Tibial artery (tissue), 4 donors: ENCODE measurements around the gene MILR1.
A peak's percentile ranks its signal among the peaks of the same experiment; 100 is the strongest.
"Not testable (repeated sequence)": the region's sequence is repeated elsewhere in the genome, so short reads cannot be mapped to it uniquely, and the experiment has no call there.

ENCODE experiments used
- DNase-seq, 2 donors: peaks; one replicate each; pipeline ENCODE4 v3.0.0-alpha.2; 2019
- H3K27ac ChIP-seq, 2 donors: fragments of 200-600 bp; sonication (generic) in 1 of 2; 1 replicate in 1 of 2; 2 replicates in 1 of 2; pipeline ENCODE4 v1.5.1; 2018 to 2019; ENCODE audit warnings: mild to moderate bottlenecking in 1 of 2
- H3K27me3 ChIP-seq, 2 donors: fragments of 200-600 bp; sonication (generic) in 1 of 2; one replicate each; pipeline versions ENCODE4 v1.5.1 to v1.6.0; 2016 to 2019
- H3K36me3 ChIP-seq, 3 donors: fragments of 200-600 bp; sonication (generic) in 2 of 3; one replicate each; pipeline ENCODE4 v1.5.1; 2016 to 2019; ENCODE audit warnings: mild to moderate bottlenecking in 2 of 3
- H3K4me1 ChIP-seq, 4 donors: fragments of 200-600 bp; sonication (generic) in 2 of 4; 1 replicate in 3 of 4; 2 replicates in 1 of 4; pipeline ENCODE4 v1.5.1; 2016 to 2019
- H3K4me3 ChIP-seq, 2 donors: fragments of 200-600 bp; sonication (generic) in 1 of 2; 1 replicate in 1 of 2; 2 replicates in 1 of 2; pipeline ENCODE4 v1.5.1; 2018 to 2019; ENCODE audit warnings: mild to moderate bottlenecking in 2 of 2
- H3K9me3 ChIP-seq, 3 donors: fragments of 200-600 bp; sonication (generic) in 1 of 3; one replicate each; pipeline ENCODE4 v1.5.1; 2016 to 2019
- intact Hi-C: fragments of 100-400 bp; cut with DNase I; formaldehyde crosslinking; loops from one replicate; pipeline ENCODE4 v1.15.0; 2023; ENCODE audit warnings: low total_unique reads
- TF ChIP-seq, protein P1 (sequence below), 2 experiments: fragments of 200-600 bp in 1 of 2; fragments of 450-650 bp in 1 of 2; IDR thresholded peaks; one replicate each; pipeline ENCODE4 v1.5.1; 2017 to 2019; ENCODE audit warnings: antibody characterized with exemption in 2 of 2, mild to moderate bottlenecking in 1 of 2, moderate library complexity in 1 of 2

Gene MILR1

DNA sequence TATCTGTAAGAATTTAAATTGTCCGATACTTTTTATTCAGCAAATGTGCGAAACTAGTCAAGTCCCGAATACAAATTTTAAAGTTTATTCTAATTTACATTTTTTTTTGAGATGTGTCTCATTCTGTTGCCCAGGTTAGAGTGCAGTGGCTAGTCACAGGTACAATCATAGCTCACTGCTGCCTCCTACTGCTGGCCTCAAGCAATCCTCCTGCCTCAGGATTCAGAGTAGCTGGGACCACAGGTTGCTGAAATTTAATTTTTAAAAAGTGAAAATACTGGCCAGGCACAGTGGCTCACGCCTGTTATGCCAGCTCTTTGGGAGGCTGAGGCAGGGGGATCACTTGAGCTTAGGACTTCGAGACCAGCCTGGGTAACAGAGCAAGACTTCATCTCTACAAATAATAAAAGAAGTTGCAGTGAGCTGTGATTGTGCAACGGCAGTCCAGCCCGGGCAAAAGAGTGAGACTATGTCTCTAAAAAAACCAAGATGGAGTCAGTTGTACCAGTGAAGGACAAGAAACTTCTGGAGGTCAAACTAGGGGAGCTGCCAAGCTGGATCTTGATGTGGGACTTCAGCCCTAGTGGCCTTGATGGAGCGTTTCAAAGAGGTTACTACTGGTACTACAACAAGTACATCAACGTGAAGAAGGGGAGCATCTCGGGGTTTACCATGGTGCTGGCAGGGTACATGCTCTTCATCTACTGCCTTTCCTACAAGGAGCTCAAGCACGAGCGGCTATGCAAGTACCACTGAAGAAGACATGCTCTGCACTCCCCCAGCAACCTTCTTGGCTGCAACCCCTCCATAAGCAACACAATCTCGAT lies 42.3 kb downstream of the MILR1 start:
- no peaks in the 10 kb centered on the region for H3K27me3 ChIP-seq
- H3K36me3 ChIP-seq: peaks cover 14 to 62% (median 19%) of the 10 kb centered on the region in 3 donors
- DNase-seq: no peak
- peaks cover 6 to 23% (median 18%) of the 10 kb centered on the region in 4 donors for H3K4me1 ChIP-seq
- no peak overlapping the region for H3K27ac ChIP-seq
- no peaks in the 10 kb centered on the region for H3K9me3 ChIP-seq
- intact Hi-C loops: no loop called here
- TF ChIP-seq, protein P1, sequence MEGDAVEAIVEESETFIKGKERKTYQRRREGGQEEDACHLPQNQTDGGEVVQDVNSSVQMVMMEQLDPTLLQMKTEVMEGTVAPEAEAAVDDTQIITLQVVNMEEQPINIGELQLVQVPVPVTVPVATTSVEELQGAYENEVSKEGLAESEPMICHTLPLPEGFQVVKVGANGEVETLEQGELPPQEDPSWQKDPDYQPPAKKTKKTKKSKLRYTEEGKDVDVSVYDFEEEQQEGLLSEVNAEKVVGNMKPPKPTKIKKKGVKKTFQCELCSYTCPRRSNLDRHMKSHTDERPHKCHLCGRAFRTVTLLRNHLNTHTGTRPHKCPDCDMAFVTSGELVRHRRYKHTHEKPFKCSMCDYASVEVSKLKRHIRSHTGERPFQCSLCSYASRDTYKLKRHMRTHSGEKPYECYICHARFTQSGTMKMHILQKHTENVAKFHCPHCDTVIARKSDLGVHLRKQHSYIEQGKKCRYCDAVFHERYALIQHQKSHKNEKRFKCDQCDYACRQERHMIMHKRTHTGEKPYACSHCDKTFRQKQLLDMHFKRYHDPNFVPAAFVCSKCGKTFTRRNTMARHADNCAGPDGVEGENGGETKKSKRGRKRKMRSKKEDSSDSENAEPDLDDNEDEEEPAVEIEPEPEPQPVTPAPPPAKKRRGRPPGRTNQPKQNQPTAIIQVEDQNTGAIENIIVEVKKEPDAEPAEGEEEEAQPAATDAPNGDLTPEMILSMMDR (IDR thresholded peaks at IDR 0.05): peak; percentile 34
- no peak overlapping the region for H3K4me3 ChIP-seq

DNA sequence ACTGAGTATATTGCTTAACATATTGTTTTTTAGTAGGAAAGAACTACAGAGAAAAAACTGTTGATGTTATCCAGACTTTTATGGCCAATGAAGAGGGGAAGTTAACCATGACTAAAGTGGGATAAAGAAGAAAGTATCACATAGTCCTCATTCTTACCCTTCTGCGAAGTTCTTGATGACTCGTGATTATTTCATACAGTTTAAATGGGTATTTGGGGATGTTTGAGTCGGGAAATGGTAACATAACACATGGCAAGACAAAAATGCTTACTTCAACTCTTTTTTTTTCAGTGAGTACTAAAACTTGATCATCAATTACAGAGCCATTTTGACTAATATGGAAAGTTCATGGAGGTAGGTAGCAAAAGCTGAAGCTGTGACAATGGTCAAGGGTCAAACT lies 43.1 kb downstream of the MILR1 start:
- intact Hi-C loops: no loop called here
- peaks cover 13 to 59% (median 18%) of the 10 kb centered on the region in 3 donors for H3K36me3 ChIP-seq

DNA sequence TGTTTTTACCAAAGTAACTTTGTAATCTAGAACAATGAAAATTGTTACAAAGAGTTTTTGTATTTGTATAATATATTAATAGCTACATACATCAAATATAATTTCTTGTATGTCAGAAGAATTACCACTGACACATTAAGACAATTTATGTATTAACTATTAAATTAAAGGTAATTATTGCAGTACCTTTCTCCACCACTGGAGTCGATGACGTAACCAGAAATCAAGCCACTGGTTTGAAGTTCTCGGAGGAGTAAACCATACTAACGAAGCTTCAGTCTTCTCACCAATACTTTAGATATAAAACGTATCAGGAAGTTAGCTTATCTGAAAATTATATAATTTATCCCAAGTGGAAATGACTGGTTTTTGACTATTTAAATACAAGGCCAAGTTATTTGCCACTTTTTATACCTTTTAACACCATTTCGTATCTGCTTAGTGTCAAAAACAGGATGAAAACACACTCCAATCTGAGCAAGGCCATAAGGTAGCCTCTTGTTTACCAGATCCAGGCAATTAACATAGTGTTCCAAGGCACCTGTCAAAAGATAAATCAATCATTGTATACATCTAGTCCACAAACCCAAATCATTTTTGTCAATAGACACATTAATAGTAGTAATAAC lies 43.7 kb downstream of the MILR1 start:
- Histone ChIP-seq H3K36me3 (peaks cover 10 to 57% (median 17%) of the 10 kb centered on the region in 3 donors), H3K4me3 (no peak overlapping the region), H3K27me3 (no peaks in the 10 kb centered on the region), H3K27ac (no peak overlapping the region), H3K4me1 (peaks cover 7 to 29% (median 24%) of the 10 kb centered on the region in 4 donors), H3K9me3 (no peaks in the 10 kb centered on the region)
- no peak for DNase-seq
- TF ChIP-seq, protein P1 (IDR thresholded peaks at IDR 0.05): peak; percentile 39 to 50
- intact Hi-C loops: no loop called here

More for the DNA sequence above, 43.1 kb downstream of the MILR1 start:
- Histone ChIP-seq H3K27me3 (no peaks in the 10 kb centered on the region), H3K4me1 (peaks cover 7 to 23% (median 19%) of the 10 kb centered on the region in 4 donors), H3K9me3 (no peaks in the 10 kb centered on the region), H3K27ac (no peak overlapping the region), H3K4me3 (no peak overlapping the region)
- TF ChIP-seq, protein P1 (IDR thresholded peaks at IDR 0.05): no peak
- DNase-seq: no peak

DNA sequence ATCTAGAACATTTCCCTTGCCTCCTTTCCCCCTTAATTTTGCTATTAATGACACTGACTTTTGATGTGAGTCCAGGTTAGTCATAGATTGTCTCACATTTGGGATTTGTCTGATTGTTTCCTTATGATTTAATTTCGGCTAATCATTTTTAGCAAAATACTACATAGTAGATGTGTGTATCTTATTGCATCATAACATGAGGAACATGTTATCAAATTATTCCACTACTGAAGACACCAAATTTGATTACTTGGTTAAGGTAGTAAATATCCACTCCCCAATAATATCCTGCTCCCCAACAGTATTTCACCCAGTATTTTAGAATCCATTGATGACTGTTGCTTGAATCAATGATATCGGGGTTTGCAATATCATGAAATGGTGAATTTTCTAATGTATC lies 45.2 kb downstream of the MILR1 start:
- H3K27me3 ChIP-seq: no peaks in the 10 kb centered on the region
- intact Hi-C loops: no loop called here
- no peak overlapping the region for H3K4me3 ChIP-seq
- peaks cover 7 to 44% (median 26%) of the 10 kb centered on the region in 4 donors for H3K4me1 ChIP-seq
- H3K27ac ChIP-seq: no peak overlapping the region
- TF ChIP-seq, protein P1 (IDR thresholded peaks at IDR 0.05): no peak
- H3K9me3 ChIP-seq: no peaks in the 10 kb centered on the region
- peaks cover 20 to 59% (median 20%) of the 10 kb centered on the region in 3 donors for H3K36me3 ChIP-seq
- DNase-seq: no peak

DNA sequence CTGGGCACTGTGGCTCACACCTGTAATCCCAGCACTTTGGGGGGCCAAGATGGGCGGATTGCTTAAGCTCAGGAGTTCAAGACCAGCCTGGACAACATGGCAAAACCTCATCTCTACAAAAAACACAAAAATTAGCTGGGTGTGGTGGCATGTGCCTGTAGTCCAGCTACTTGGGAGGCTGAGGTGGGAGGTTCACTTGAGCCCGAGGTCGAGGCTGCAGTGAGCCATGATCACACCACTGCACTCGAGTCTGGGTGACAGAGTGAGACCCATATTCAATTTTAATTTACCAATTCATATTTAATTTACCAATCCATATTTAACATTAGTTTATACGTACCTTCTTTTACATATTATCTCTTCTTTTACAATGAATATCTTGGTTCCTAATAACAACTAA lies 46.4 kb downstream of the MILR1 start:
- peaks cover 7 to 56% (median 28%) of the 10 kb centered on the region in 4 donors for H3K4me1 ChIP-seq
- H3K27ac ChIP-seq: not testable (repeated sequence)
- H3K4me3 ChIP-seq: peak overlapping the region in 1 of 2 donors; percentile 74

DNA sequence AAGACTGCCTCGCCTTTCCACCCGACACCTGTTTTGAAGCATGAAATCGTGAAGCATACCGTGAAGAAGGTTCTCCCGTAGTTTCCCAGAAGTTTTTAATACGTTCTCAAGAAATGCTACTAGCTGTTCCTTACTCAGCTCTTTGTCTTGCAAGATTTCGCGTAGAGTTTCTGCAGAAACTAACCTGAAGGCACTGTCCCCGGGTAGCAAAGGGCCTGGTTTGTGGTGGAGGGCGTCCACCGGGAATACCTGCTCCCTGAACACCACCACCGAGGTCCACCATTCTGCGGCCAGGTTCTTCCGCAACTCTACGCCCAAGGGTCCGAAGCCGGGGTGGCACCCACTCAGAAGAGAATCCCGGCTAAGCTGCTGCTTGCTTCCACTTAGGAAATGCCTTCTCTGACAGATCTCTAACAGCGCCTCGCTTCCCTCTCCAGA lies 47.5 kb downstream of the MILR1 start:
- intact Hi-C loops: loop anchor here (5.0 kb wide), 1 partner anchor 74 kb away; no protein-coding TSS in a partner anchor
- Histone ChIP-seq H3K36me3 (peaks cover 33 to 59% (median 33%) of the 10 kb centered on the region in 3 donors), H3K27ac (peak overlapping the region; percentile 79 to 80), H3K27me3 (no peaks in the 10 kb centered on the region), H3K4me1 (peaks cover 7 to 64% (median 36%) of the 10 kb centered on the region in 4 donors), H3K9me3 (no peaks in the 10 kb centered on the region), H3K4me3 (peak overlapping the region; percentile 74 to 75)
- DNase-seq: peak in 1 of 2 donors; percentile 65
- TF ChIP-seq, protein P1 (IDR thresholded peaks at IDR 0.05): no peak

More for the DNA sequence above, 46.4 kb downstream of the MILR1 start:
- H3K36me3 ChIP-seq: peaks cover 26 to 59% (median 26%) of the 10 kb centered on the region in 3 donors
- H3K27me3 ChIP-seq, H3K9me3 ChIP-seq, DNase-seq: not testable (repeated sequence)
- intact Hi-C loops: loop anchor here (5.0 kb wide), 1 partner anchor 73 kb away; no protein-coding TSS in a partner anchor
